Activated CD4-positive, alpha-beta T cell treated with anti-CD3 and anti-CD28 coated beads, Interleukin-2, amount 10 ng/mL, durations not matched to agents 24 days and 14 days (primary cell): ENCODE data around the gene SEC23IP. TPM values are rescaled to one million over a fixed set of nuclear protein-coding genes. Genes with fewer than 3 reads are reported as not detected.

Experiments used
- DNase-seq: peaks from one replicate; pipeline ENCODE4 v3.0.0; 2022
- H3K27ac Mint-ChIP-seq: one replicate; pipeline ENCODE4 v1.8.0; 2022; ENCODE audit warnings: mild to moderate bottlenecking, mixed read lengths
- H3K27me3 Mint-ChIP-seq: one replicate; pipeline ENCODE4 v1.8.0; 2022; ENCODE audit warnings: mixed read lengths
- H3K36me3 Mint-ChIP-seq: one replicate; pipeline ENCODE4 v1.8.0; 2022; ENCODE audit warnings: low read depth, mild to moderate bottlenecking, mixed read lengths
- H3K4me1 Mint-ChIP-seq: one replicate; pipeline ENCODE4 v1.8.0; 2021; ENCODE audit warnings: mixed read lengths
- H3K4me3 Mint-ChIP-seq: one replicate; pipeline ENCODE4 v1.8.0; 2022; ENCODE audit warnings: mild to moderate bottlenecking, moderate library complexity, mixed read lengths
- H3K9me3 Mint-ChIP-seq: one replicate; pipeline ENCODE4 v1.8.0; 2021; ENCODE audit warnings: mixed read lengths
- intact Hi-C: fragments of 100-400 bp; cut with micrococcal nuclease; formaldehyde crosslinking; loops from one replicate; pipeline ENCODE4 v1.15.1; 2023
- total RNA-seq: library from RNA; stranded (reverse); gene quantifications from 2 replicates; pipeline ENCODE4 v1.2.3, GENCODE V29; 2022

Gene SEC23IP
- total RNA-seq, 1 donor from 2014 or later = 78.0 TPM

DNA sequence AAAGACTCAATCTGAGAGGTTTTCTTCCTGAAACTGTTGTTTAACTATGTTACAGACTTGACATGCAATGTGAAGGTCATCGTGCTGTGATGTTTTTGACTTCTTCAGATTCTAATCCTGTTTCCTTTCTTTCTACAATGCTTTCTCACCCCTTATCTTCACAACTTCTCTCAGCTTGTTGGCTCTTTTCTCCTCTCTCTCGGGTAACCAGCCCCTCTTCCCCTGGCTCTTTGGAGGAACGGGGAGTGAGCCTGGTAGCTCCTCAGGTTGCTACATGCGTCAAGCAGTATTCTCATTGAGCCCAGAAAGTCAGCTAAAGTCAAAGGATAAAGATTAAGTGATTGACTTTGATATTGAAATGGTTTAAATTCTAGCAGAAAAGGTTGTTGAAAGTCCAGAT lies 40.1 kb downstream of the SEC23IP start:
- DNase-seq = no peak
- Mint-ChIP-seq H3K36me3 (peaks cover 47% of the 10 kb centered on the region), H3K27me3 (no peaks in the 10 kb centered on the region), H3K4me1 (peaks cover 5% of the 10 kb centered on the region), H3K9me3 (no peaks in the 10 kb centered on the region), H3K27ac (no peak overlapping the region), H3K4me3 (no peak overlapping the region)
- intact Hi-C loops = no loop called here

GRCh38 chr10:119933179-119933578 lies 40.6 kb downstream of the SEC23IP start:
- DNase-seq = no peak
- Mint-ChIP-seq H3K27me3 (no peaks in the 10 kb centered on the region), H3K9me3 (no peaks in the 10 kb centered on the region), H3K4me3 (no peak overlapping the region), H3K27ac (no peak overlapping the region), H3K4me1 (peaks cover 5% of the 10 kb centered on the region), H3K36me3 (peaks cover 48% of the 10 kb centered on the region)
- intact Hi-C loops = no loop called here

- peaks cover 31% of the 10 kb centered on the region for H3K36me3 Mint-ChIP-seq
- no peak for DNase-seq
- no peak overlapping the region for H3K4me3 Mint-ChIP-seq
- H3K9me3 Mint-ChIP-seq = no peaks in the 10 kb centered on the region
- H3K27me3 Mint-ChIP-seq = no peaks in the 10 kb centered on the region
- no peak overlapping the region for H3K27ac Mint-ChIP-seq
- no peaks in the 10 kb centered on the region for H3K4me1 Mint-ChIP-seq
- intact Hi-C loops = no loop called here
Measured at GRCh38 chr10:119940487-119940886, 48.0 kb downstream of the SEC23IP start.

DNA sequence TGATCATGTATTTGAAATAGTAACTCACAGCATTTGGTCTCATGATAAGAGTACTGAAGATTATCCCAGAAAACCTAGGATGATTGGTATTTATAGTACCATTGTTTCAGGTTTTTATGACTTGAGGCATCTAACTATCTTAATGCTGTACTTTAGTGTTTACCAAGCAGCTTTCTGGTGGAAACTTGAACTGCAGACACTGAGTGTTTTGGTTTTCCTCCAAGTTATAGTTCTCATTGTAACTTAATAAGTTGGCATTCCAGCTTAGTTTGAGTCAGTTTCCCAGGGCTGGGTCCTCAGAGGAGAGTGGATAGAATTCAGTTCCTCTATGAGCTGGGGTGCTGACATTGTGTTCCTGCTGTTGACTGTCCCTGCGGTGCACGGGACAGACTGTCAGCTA lies 50.4 kb downstream of the SEC23IP start:
- H3K9me3 Mint-ChIP-seq = no peaks in the 10 kb centered on the region
- DNase-seq = no peak
- no peak overlapping the region for H3K4me3 Mint-ChIP-seq
- no peaks in the 10 kb centered on the region for H3K27me3 Mint-ChIP-seq
- H3K4me1 Mint-ChIP-seq = no peaks in the 10 kb centered on the region
- H3K27ac Mint-ChIP-seq = no peak overlapping the region
- intact Hi-C loops = no loop called here
- H3K36me3 Mint-ChIP-seq = peaks cover 28% of the 10 kb centered on the region

DNA sequence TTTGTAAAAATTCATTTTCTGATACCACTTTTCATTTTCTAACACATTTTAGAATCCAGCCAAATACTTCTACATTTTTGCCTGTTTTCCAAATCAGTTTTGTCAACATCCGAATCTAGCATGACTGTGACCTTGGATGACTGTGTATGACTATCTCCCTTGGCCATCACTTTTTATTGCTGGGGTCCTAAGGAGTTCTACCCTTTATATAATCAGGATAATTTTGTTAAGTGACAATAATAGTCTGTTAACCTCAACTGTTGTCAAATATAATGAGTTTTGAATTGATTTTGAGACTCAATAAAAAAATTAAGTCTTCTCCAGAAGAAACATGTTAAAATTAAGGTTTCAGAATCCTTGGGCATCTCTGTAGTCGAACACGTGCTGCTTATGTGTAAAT lies 53.3 kb downstream of the SEC23IP start:
- Mint-ChIP-seq H3K4me1 (no peaks in the 10 kb centered on the region), H3K9me3 (no peaks in the 10 kb centered on the region)
- intact Hi-C loops = no loop called here

GRCh38 chr10:119947300-119947699 lies 54.8 kb downstream of the SEC23IP start:
- Mint-ChIP-seq H3K4me1 (no peaks in the 10 kb centered on the region), H3K27ac (no peak overlapping the region), H3K36me3 (peaks cover 11% of the 10 kb centered on the region), H3K9me3 (no peaks in the 10 kb centered on the region), H3K27me3 (no peaks in the 10 kb centered on the region), H3K4me3 (no peak overlapping the region)
- DNase-seq = no peak
- intact Hi-C loops = no loop called here

More for the DNA sequence above, 53.3 kb downstream of the SEC23IP start:
- Mint-ChIP-seq H3K27me3 (no peaks in the 10 kb centered on the region), H3K4me3 (no peak overlapping the region), H3K27ac (no peak overlapping the region), H3K36me3 (peaks cover 18% of the 10 kb centered on the region)
- DNase-seq = no peak

- peaks cover 8% of the 10 kb centered on the region for H3K27me3 Mint-ChIP-seq
- no peaks in the 10 kb centered on the region for H3K4me1 Mint-ChIP-seq
- no peak overlapping the region for H3K27ac Mint-ChIP-seq
- intact Hi-C loops = no loop called here
- H3K36me3 Mint-ChIP-seq = peaks cover 2% of the 10 kb centered on the region
- no peak overlapping the region for H3K4me3 Mint-ChIP-seq
- no peak for DNase-seq
- H3K9me3 Mint-ChIP-seq = no peaks in the 10 kb centered on the region
Measured at GRCh38 chr10:119957451-119957850, 64.9 kb downstream of the SEC23IP start.

DNA sequence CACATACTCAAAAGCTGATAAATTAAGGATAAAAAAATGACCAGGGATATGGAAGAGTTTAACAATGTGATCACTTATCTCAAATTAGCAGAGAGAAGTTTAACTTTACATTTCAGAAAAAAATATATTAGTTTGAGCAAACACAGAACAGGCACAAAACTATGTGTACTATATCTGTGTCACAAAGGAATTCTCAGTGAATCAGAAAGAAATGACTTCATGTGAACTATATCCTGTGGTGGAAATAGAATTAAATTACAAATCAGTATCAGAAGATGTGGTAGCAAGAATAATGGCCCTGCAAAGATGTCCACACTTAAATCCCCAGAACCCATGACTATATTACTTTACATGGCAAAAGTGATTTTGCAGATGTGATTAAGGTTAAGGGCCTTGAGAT lies 70.3 kb downstream of the SEC23IP start:
- peaks cover 10% of the 10 kb centered on the region for H3K9me3 Mint-ChIP-seq
- H3K27ac Mint-ChIP-seq = no peak overlapping the region
- no peaks in the 10 kb centered on the region for H3K36me3 Mint-ChIP-seq
- intact Hi-C loops = no loop called here
- no peak overlapping the region for H3K4me3 Mint-ChIP-seq
- DNase-seq = no peak
- H3K4me1 Mint-ChIP-seq = no peaks in the 10 kb centered on the region
- H3K27me3 Mint-ChIP-seq = peaks cover 19% of the 10 kb centered on the region

GRCh38 chr10:119967066-119967465 lies 74.5 kb downstream of the SEC23IP start:
- DNase-seq = no peak
- intact Hi-C loops = no loop called here
- no peak overlapping the region for H3K4me3 Mint-ChIP-seq
- H3K27ac Mint-ChIP-seq = no peak overlapping the region
- H3K9me3 Mint-ChIP-seq = peaks cover 10% of the 10 kb centered on the region
- H3K4me1 Mint-ChIP-seq = no peaks in the 10 kb centered on the region
- H3K36me3 Mint-ChIP-seq = no peaks in the 10 kb centered on the region
- peaks cover 31% of the 10 kb centered on the region for H3K27me3 Mint-ChIP-seq

DNA sequence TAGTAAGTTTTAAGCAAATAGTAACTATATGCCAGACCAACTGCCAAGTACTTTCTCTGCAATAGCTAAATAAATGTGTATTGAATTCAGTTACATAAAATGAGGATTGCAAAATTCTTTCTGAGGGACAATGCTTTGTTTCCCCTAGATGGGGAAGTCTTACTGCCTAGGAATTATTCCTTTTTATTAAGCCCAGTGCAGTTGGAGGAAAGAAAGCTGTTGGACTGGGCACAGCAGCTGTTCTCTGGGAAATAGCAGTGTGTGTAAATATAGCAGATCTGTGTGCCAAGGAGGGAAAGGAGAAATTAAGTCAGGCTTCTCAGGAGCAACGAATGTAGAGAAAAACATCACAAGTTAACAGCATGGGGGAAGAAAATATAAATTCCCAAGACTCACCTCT lies 77.1 kb downstream of the SEC23IP start:
- Mint-ChIP-seq H3K4me3 (no peak overlapping the region), H3K27me3 (peaks cover 29% of the 10 kb centered on the region), H3K4me1 (peaks cover 2% of the 10 kb centered on the region), H3K9me3 (peaks cover 10% of the 10 kb centered on the region), H3K27ac (no peak overlapping the region), H3K36me3 (no peaks in the 10 kb centered on the region)
- intact Hi-C loops = no loop called here
- no peak for DNase-seq

- no peak overlapping the region for H3K4me3 Mint-ChIP-seq
- intact Hi-C loops = no loop called here
- no peak overlapping the region for H3K27ac Mint-ChIP-seq
- H3K4me1 Mint-ChIP-seq = peaks cover 2% of the 10 kb centered on the region
- H3K36me3 Mint-ChIP-seq = no peaks in the 10 kb centered on the region
- peaks cover 10% of the 10 kb centered on the region for H3K9me3 Mint-ChIP-seq
- DNase-seq = no peak
- H3K27me3 Mint-ChIP-seq = peaks cover 29% of the 10 kb centered on the region
Measured at GRCh38 chr10:119970107-119970506, 77.6 kb downstream of the SEC23IP start.

DNA sequence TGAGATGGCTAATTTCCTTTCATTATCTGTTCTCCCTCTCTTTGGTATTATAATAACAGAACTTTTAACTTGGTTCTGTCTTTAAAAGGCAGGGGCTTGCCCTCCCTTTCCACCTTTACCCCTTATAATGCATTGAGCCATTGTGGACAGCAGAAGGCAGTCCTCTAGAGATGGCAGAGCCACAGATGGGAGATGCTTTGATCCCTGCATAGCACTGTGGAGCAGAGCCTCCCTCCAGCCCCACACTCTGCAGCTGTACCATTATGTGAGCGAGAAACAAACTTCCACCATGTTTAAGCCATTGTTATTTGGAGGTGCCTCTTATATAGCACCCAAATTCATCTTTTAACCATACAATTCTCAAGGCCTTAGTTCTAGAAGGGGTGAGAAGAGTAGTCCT lies 78.4 kb downstream of the SEC23IP start:
- peaks cover 29% of the 10 kb centered on the region for H3K27me3 Mint-ChIP-seq
- peaks cover 2% of the 10 kb centered on the region for H3K4me1 Mint-ChIP-seq
- H3K36me3 Mint-ChIP-seq = no peaks in the 10 kb centered on the region
- DNase-seq = no peak
- no peak overlapping the region for H3K27ac Mint-ChIP-seq
- H3K4me3 Mint-ChIP-seq = no peak overlapping the region
- intact Hi-C loops = no loop called here
- peaks cover 10% of the 10 kb centered on the region for H3K9me3 Mint-ChIP-seq

GRCh38 chr10:119973281-119973680 lies 80.8 kb downstream of the SEC23IP start:
- Mint-ChIP-seq H3K9me3 (no peaks in the 10 kb centered on the region), H3K27me3 (peaks cover 22% of the 10 kb centered on the region), H3K4me3 (no peak overlapping the region), H3K36me3 (no peaks in the 10 kb centered on the region), H3K27ac (no peak overlapping the region), H3K4me1 (peaks cover 2% of the 10 kb centered on the region)
- no peak for DNase-seq
- intact Hi-C loops = no loop called here

GRCh38 chr10:119976421-119976820 lies 83.9 kb downstream of the SEC23IP start:
- peaks cover 7% of the 10 kb centered on the region for H3K27me3 Mint-ChIP-seq
- peaks cover 2% of the 10 kb centered on the region for H3K4me1 Mint-ChIP-seq
- intact Hi-C loops = no loop called here
- no peaks in the 10 kb centered on the region for H3K36me3 Mint-ChIP-seq
- H3K4me3 Mint-ChIP-seq = no peak overlapping the region
- DNase-seq = no peak
- no peak overlapping the region for H3K27ac Mint-ChIP-seq
- no peaks in the 10 kb centered on the region for H3K9me3 Mint-ChIP-seq

DNA sequence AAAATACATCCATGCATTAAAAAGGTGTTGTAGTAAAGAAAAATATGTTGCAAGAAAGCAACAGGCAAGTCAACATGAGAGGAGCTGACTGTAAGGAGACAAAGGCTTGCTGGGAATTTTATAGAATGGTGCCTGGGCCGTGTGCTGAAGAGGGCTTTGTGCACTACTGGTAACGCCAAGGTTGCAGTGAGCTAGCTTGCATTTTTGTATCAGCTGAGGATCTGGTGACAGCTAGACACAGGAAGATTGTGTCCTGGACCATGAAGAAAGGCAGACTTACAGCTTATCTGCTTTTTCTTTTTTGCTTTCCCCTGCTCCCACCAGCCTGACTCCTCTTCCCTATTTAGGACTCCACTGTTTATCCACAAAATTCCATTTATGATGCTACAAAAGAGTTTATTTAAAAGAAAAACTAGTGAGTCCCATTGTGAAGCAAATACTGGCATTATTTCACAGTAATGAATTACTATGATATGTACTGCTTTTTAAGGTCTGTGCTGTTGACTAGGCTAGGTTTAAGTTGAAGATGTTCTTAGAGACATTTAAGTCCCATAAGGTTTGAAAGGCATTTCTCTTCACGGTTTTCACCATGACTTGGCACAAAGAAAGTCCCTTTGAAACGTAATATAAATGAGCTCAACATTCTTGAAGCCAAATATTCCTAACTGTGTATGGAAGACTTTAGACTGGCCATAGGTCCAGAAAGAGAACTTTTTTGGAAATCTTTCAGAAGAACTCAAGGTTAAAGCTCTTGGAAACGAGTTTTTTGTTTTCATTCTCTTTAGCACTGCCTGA lies 88.6 kb downstream of the SEC23IP start:
- DNase-seq = no peak
- Mint-ChIP-seq H3K27me3 (peaks cover 8% of the 10 kb centered on the region), H3K4me1 (no peaks in the 10 kb centered on the region), H3K4me3 (no peak overlapping the region), H3K27ac (no peak overlapping the region), H3K36me3 (no peaks in the 10 kb centered on the region), H3K9me3 (no peaks in the 10 kb centered on the region)
- intact Hi-C loops = no loop called here
